ENCODE results near the gene HTR4.

- TF ChIP-seq CTCF (conservative IDR thresholded peaks at IDR 0.05; ENCODE audit: low read length) (no peak), EZH2phosphoT487 (IDR thresholded peaks at IDR 0.05; ENCODE audit: borderline replicate concordance, low read depth, low read length) (no peak)
These were observed 44.7 kb upstream of the HTR4 start for GRCh38 chr5:148699028-148699427.
